ENCODE measurements around the gene TRIP4. TPM values are rescaled to one million over a fixed set of nuclear protein-coding genes. Genes with fewer than 3 reads are reported as not detected.

The TRIP4 gene
- total RNA-seq, 2 donors from 2014 or later = 11.7 to 15.5 TPM

GRCh38 chr15:64462492-64462891 is 74.9 kb downstream of the TRIP4 start:
- Histone ChIP-seq H3K4me1 (peaks cover 56% of the 10 kb centered on the region), H3K27ac (peak overlapping the region in 2 of 4 donors; percentile 67 to 83), H3K27me3 (no peaks in the 10 kb centered on the region), H3K9me3 (no peaks in the 10 kb centered on the region), H3K36me3 (replicated peaks in 1 of 2; ENCODE audit: insufficient read depth in 1 of 2, low read depth in 2 of 2) (no peaks in the 10 kb centered on the region), H3K4me3 (no peak overlapping the region)
- TF ChIP-seq POLR2A (IDR thresholded peaks at IDR 0.05) = no peak
- TF ChIP-seq, protein P1, sequence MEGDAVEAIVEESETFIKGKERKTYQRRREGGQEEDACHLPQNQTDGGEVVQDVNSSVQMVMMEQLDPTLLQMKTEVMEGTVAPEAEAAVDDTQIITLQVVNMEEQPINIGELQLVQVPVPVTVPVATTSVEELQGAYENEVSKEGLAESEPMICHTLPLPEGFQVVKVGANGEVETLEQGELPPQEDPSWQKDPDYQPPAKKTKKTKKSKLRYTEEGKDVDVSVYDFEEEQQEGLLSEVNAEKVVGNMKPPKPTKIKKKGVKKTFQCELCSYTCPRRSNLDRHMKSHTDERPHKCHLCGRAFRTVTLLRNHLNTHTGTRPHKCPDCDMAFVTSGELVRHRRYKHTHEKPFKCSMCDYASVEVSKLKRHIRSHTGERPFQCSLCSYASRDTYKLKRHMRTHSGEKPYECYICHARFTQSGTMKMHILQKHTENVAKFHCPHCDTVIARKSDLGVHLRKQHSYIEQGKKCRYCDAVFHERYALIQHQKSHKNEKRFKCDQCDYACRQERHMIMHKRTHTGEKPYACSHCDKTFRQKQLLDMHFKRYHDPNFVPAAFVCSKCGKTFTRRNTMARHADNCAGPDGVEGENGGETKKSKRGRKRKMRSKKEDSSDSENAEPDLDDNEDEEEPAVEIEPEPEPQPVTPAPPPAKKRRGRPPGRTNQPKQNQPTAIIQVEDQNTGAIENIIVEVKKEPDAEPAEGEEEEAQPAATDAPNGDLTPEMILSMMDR (IDR thresholded peaks at IDR 0.05) = no peak
- DNase-seq (no peak), ATAC-seq (no peak)
- intact Hi-C loops (cut with DNase I) = no loop called here

- WGBS, 2 donors = 41 to 44% methylated on average over 3 of the region's 3 CpGs
- Histone ChIP-seq H3K4me1 (peaks cover 53% of the 10 kb centered on the region), H3K4me3 (no peak overlapping the region), H3K36me3 (replicated peaks in 1 of 2; ENCODE audit: insufficient read depth in 1 of 2, low read depth in 2 of 2) (no peaks in the 10 kb centered on the region), H3K27me3 (no peaks in the 10 kb centered on the region), H3K9me3 (no peaks in the 10 kb centered on the region), H3K27ac (no peak overlapping the region)
- DNase-seq (peak in 1 of 4 donors; percentile 39), ATAC-seq (no peak)
- intact Hi-C loops (cut with DNase I) = no loop called here
- no peak for TF ChIP-seq POLR2A (IDR thresholded peaks at IDR 0.05)
- TF ChIP-seq, protein P1 (IDR thresholded peaks at IDR 0.05) = no peak
Observed at GRCh38 chr15:64464276-64465005, 76.8 kb downstream of the TRIP4 start.

GRCh38 chr15:64466408-64467141 is 78.9 kb downstream of the TRIP4 start:
- Histone ChIP-seq H3K4me3 (no peak overlapping the region), H3K27ac (no peak overlapping the region), H3K9me3 (no peaks in the 10 kb centered on the region), H3K27me3 (no peaks in the 10 kb centered on the region), H3K4me1 (peaks cover 40% of the 10 kb centered on the region), H3K36me3 (replicated peaks in 1 of 2; ENCODE audit: insufficient read depth in 1 of 2, low read depth in 2 of 2) (no peaks in the 10 kb centered on the region)
- no peak for ATAC-seq
- intact Hi-C loops (cut with DNase I) = no loop called here
- no peak for TF ChIP-seq POLR2A (IDR thresholded peaks at IDR 0.05)
- TF ChIP-seq, protein P1 (IDR thresholded peaks at IDR 0.05) = no peak
- WGBS, 2 donors = 46 to 57% methylated on average over 4 of the region's 4 CpGs
- no peak for DNase-seq

- intact Hi-C loops (cut with DNase I) = no loop called here
- Histone ChIP-seq H3K9me3 (no peaks in the 10 kb centered on the region), H3K4me1 (peaks cover 1% of the 10 kb centered on the region), H3K27me3 (no peaks in the 10 kb centered on the region), H3K36me3 (replicated peaks in 1 of 2; ENCODE audit: insufficient read depth in 1 of 2, low read depth in 2 of 2) (no peaks in the 10 kb centered on the region), H3K27ac (no peak overlapping the region), H3K4me3 (no peak overlapping the region)
- WGBS, 2 donors = 96 to 97% methylated on average over 4 of the region's 4 CpGs
- ATAC-seq = no peak
- DNase-seq = no peak
- TF ChIP-seq, protein P1 (IDR thresholded peaks at IDR 0.05) = no peak
- no peak for TF ChIP-seq POLR2A (IDR thresholded peaks at IDR 0.05)
Observed at GRCh38 chr15:64472161-64472560, 84.5 kb downstream of the TRIP4 start.

Data from body of pancreas (tissue), 4 donors.